Measurements from ENCODE around the gene ELOVL5. TPM values are rescaled to one million over a fixed set of nuclear protein-coding genes. Genes with fewer than 3 reads are reported as not detected.
A peak's percentile ranks its signal among the peaks of the same experiment; 100 is the strongest.

Gene ELOVL5
- 112 TPM for polyA plus RNA-seq (2013, experiment 1 of 2)
- polyA plus RNA-seq (2013, experiment 2 of 2) = 114 TPM

GRCh38 chr6:53348371-53349208 lies at the start of gene ELOVL5:
Gene ELOVL5 (minus strand): TSS chr6:53348950. CDS start chr6:53295699, 53,251 bp downstream.
- DNase-seq = peak; percentile 99
- H3K4me2 ChIP-seq (ENCODE audit: low read length, poor library complexity, severe bottlenecking) = peak within 1 kb of the TSS; percentile 75
- H3K36me3 ChIP-seq (ENCODE audit: control insufficient read depth in 1 of 2, insufficient read depth in 2 of 2, low read depth in 1 of 2, low read length in 2 of 2) = peaks cover 0 to 5% of the 10 kb centered on the region in 2 experiments
- peak within 1 kb of the TSS; percentile 91 for H2AFZ ChIP-seq (ENCODE audit: low read depth, low read length)
- H2BK15ac ChIP-seq (ENCODE audit: low read depth, poor library complexity, severe bottlenecking) = peak within 1 kb of the TSS; percentile 99
- H2BK5ac ChIP-seq (ENCODE audit: low read depth, low read length, poor library complexity, severe bottlenecking) = peak within 1 kb of the TSS; percentile 91
- peak within 1 kb of the TSS; percentile 86 for H3K27ac ChIP-seq (ENCODE audit: low read length, poor library complexity, severe bottlenecking)
- no peaks in the 10 kb centered on the region for H3K9me3 ChIP-seq (ENCODE audit: control insufficient read depth, low read length)
- peak within 1 kb of the TSS; percentile 81 for H4K91ac ChIP-seq (ENCODE audit: low read length)
- peak within 1 kb of the TSS; percentile 66 for H2BK120ac ChIP-seq (ENCODE audit: low read depth, low read length)
- H3K14ac ChIP-seq (ENCODE audit: low read length in 2 of 2) = peak within 1 kb of the TSS; percentile 76 to 99
- H3K4ac ChIP-seq (ENCODE audit: low read depth in 1 of 2, low read length in 2 of 2) = peak within 1 kb of the TSS; percentile 67 to 95
- H3K27me3 ChIP-seq (ENCODE audit: control insufficient read depth in 1 of 2, insufficient read depth in 1 of 2, low read length in 2 of 2) = no peaks in the 10 kb centered on the region
- peak within 1 kb of the TSS in 1 of 2 experiments; percentile 83 for H2BK12ac ChIP-seq (ENCODE audit: low read length in 2 of 2)
- H4K8ac ChIP-seq (ENCODE audit: low read length) = peak within 1 kb of the TSS; percentile 94
- peak within 1 kb of the TSS; percentile 94 to 97 for H3K18ac ChIP-seq (ENCODE audit: low read depth in 1 of 2, low read length in 2 of 2)
- H3K23ac ChIP-seq (ENCODE audit: low read length in 2 of 2) = peak within 1 kb of the TSS in 1 of 2 experiments; percentile 85
- peak within 1 kb of the TSS; percentile 78 to 97 for H3K4me3 ChIP-seq (ENCODE audit: insufficient read depth in 1 of 2, low read depth in 1 of 2, low read length in 2 of 2)
- peak within 1 kb of the TSS; percentile 1 for H2AK5ac ChIP-seq (ENCODE audit: low read length, severe bottlenecking)
- H3K79me1 ChIP-seq (replicated peaks; ENCODE audit: low read length, poor library complexity, severe bottlenecking) = peaks cover 3% of the 10 kb centered on the region
- H3K4me1 ChIP-seq (ENCODE audit: control insufficient read depth, insufficient read depth, low read depth, low read length) = peaks cover 3% of the 10 kb centered on the region
- peak within 1 kb of the TSS; percentile 90 for H3K9ac ChIP-seq (ENCODE audit: low read length)
- WGBS = under 1% methylated on average over 101 of the region's 101 CpGs

- H3K9me3 ChIP-seq (ENCODE audit: control insufficient read depth, low read length) = no peaks in the 10 kb centered on the region
These were observed 48.5 kb upstream of the ELOVL5 start for GRCh38 chr6:53397283-53397682.

GRCh38 chr6:53395986-53396385 lies 47.2 kb upstream of the ELOVL5 start:
- H3K18ac ChIP-seq (ENCODE audit: low read depth in 1 of 2, low read length in 2 of 2) = no peak overlapping the region
- no peak overlapping the region for H3K4me2 ChIP-seq (ENCODE audit: low read length, poor library complexity, severe bottlenecking)
- H2BK5ac ChIP-seq (ENCODE audit: low read depth, low read length, poor library complexity, severe bottlenecking) = no peak overlapping the region
- H3K4me3 ChIP-seq (ENCODE audit: insufficient read depth in 1 of 2, low read depth in 1 of 2, low read length in 2 of 2) = no peak overlapping the region
- H3K9ac ChIP-seq (ENCODE audit: low read length) = no peak overlapping the region
- no peak overlapping the region for H2BK120ac ChIP-seq (ENCODE audit: low read depth, low read length)
- no peak overlapping the region for H3K4ac ChIP-seq (ENCODE audit: low read depth in 1 of 2, low read length in 2 of 2)
- H3K36me3 ChIP-seq (ENCODE audit: control insufficient read depth in 1 of 2, insufficient read depth in 2 of 2, low read depth in 1 of 2, low read length in 2 of 2) = no peaks in the 10 kb centered on the region
- no peak overlapping the region for H4K91ac ChIP-seq (ENCODE audit: low read length)
- H3K23ac ChIP-seq (ENCODE audit: low read length in 2 of 2) = no peak overlapping the region
- H4K8ac ChIP-seq (ENCODE audit: low read length) = no peak overlapping the region
- H3K27ac ChIP-seq (ENCODE audit: low read length, poor library complexity, severe bottlenecking) = no peak overlapping the region
- no peak overlapping the region for H2AK5ac ChIP-seq (ENCODE audit: low read length, severe bottlenecking)
- no peak overlapping the region for H2BK12ac ChIP-seq (ENCODE audit: low read length in 2 of 2)
- no peaks in the 10 kb centered on the region for H3K4me1 ChIP-seq (ENCODE audit: control insufficient read depth, insufficient read depth, low read depth, low read length)
- H3K27me3 ChIP-seq (ENCODE audit: control insufficient read depth in 1 of 2, insufficient read depth in 1 of 2, low read length in 2 of 2) = no peaks in the 10 kb centered on the region
- no peak overlapping the region for H2BK15ac ChIP-seq (ENCODE audit: low read depth, poor library complexity, severe bottlenecking)
- peak overlapping the region in 1 of 2 experiments; percentile 57 for H3K14ac ChIP-seq (ENCODE audit: low read length in 2 of 2)
- no peaks in the 10 kb centered on the region for H3K79me1 ChIP-seq (replicated peaks; ENCODE audit: low read length, poor library complexity, severe bottlenecking)
- no peak for DNase-seq
- H3K9me3 ChIP-seq (ENCODE audit: control insufficient read depth, low read length) = no peaks in the 10 kb centered on the region
- no peak overlapping the region for H2AFZ ChIP-seq (ENCODE audit: low read depth, low read length)

More at GRCh38 chr6:53397283-53397682, 48.5 kb upstream of the ELOVL5 start:
- H2AK5ac ChIP-seq (ENCODE audit: low read length, severe bottlenecking) = no peak overlapping the region
- H3K4me1 ChIP-seq (ENCODE audit: control insufficient read depth, insufficient read depth, low read depth, low read length) = no peaks in the 10 kb centered on the region
- H2BK120ac ChIP-seq (ENCODE audit: low read depth, low read length) = no peak overlapping the region
- H3K23ac ChIP-seq (ENCODE audit: low read length in 2 of 2) = no peak overlapping the region
- no peaks in the 10 kb centered on the region for H3K36me3 ChIP-seq (ENCODE audit: control insufficient read depth in 1 of 2, insufficient read depth in 2 of 2, low read depth in 1 of 2, low read length in 2 of 2)
- no peak overlapping the region for H4K8ac ChIP-seq (ENCODE audit: low read length)
- no peak overlapping the region for H3K27ac ChIP-seq (ENCODE audit: low read length, poor library complexity, severe bottlenecking)
- H3K4me3 ChIP-seq (ENCODE audit: insufficient read depth in 1 of 2, low read depth in 1 of 2, low read length in 2 of 2) = no peak overlapping the region
- H3K14ac ChIP-seq (ENCODE audit: low read length in 2 of 2) = no peak overlapping the region
- H3K4me2 ChIP-seq (ENCODE audit: low read length, poor library complexity, severe bottlenecking) = no peak overlapping the region
- H3K18ac ChIP-seq (ENCODE audit: low read depth in 1 of 2, low read length in 2 of 2) = no peak overlapping the region
- no peak overlapping the region for H3K9ac ChIP-seq (ENCODE audit: low read length)
- no peaks in the 10 kb centered on the region for H3K27me3 ChIP-seq (ENCODE audit: control insufficient read depth in 1 of 2, insufficient read depth in 1 of 2, low read length in 2 of 2)
- no peak overlapping the region for H2BK5ac ChIP-seq (ENCODE audit: low read depth, low read length, poor library complexity, severe bottlenecking)
- WGBS = 52% methylated on average over 3 of the region's 3 CpGs
- H3K79me1 ChIP-seq (replicated peaks; ENCODE audit: low read length, poor library complexity, severe bottlenecking) = no peaks in the 10 kb centered on the region
- no peak overlapping the region for H4K91ac ChIP-seq (ENCODE audit: low read length)
- H2BK12ac ChIP-seq (ENCODE audit: low read length in 2 of 2) = no peak overlapping the region
- H2AFZ ChIP-seq (ENCODE audit: low read depth, low read length) = no peak overlapping the region
- no peak overlapping the region for H3K4ac ChIP-seq (ENCODE audit: low read depth in 1 of 2, low read length in 2 of 2)
- no peak for DNase-seq
- H2BK15ac ChIP-seq (ENCODE audit: low read depth, poor library complexity, severe bottlenecking) = no peak overlapping the region

- Histone ChIP-seq H2BK120ac (ENCODE audit: low read depth, low read length) (no peak overlapping the region), H2BK12ac (ENCODE audit: low read length in 2 of 2) (no peak overlapping the region), H3K9me3 (ENCODE audit: control insufficient read depth, low read length) (no peaks in the 10 kb centered on the region), H3K4ac (ENCODE audit: low read depth in 1 of 2, low read length in 2 of 2) (no peak overlapping the region), H3K23ac (ENCODE audit: low read length in 2 of 2) (no peak overlapping the region), H2BK15ac (ENCODE audit: low read depth, poor library complexity, severe bottlenecking) (no peak overlapping the region), H3K9ac (ENCODE audit: low read length) (no peak overlapping the region), H3K4me3 (ENCODE audit: insufficient read depth in 1 of 2, low read depth in 1 of 2, low read length in 2 of 2) (no peak overlapping the region), H2BK5ac (ENCODE audit: low read depth, low read length, poor library complexity, severe bottlenecking) (no peak overlapping the region), H4K91ac (ENCODE audit: low read length) (no peak overlapping the region), H3K27me3 (ENCODE audit: control insufficient read depth in 1 of 2, insufficient read depth in 1 of 2, low read length in 2 of 2) (no peaks in the 10 kb centered on the region), H3K36me3 (ENCODE audit: control insufficient read depth in 1 of 2, insufficient read depth in 2 of 2, low read depth in 1 of 2, low read length in 2 of 2) (no peaks in the 10 kb centered on the region), H3K18ac (ENCODE audit: low read depth in 1 of 2, low read length in 2 of 2) (no peak overlapping the region), H3K4me1 (ENCODE audit: control insufficient read depth, insufficient read depth, low read depth, low read length) (no peaks in the 10 kb centered on the region), H3K14ac (ENCODE audit: low read length in 2 of 2) (no peak overlapping the region), H3K4me2 (ENCODE audit: low read length, poor library complexity, severe bottlenecking) (no peak overlapping the region), H4K8ac (ENCODE audit: low read length) (no peak overlapping the region), H3K79me1 (replicated peaks; ENCODE audit: low read length, poor library complexity, severe bottlenecking) (no peaks in the 10 kb centered on the region), H2AK5ac (ENCODE audit: low read length, severe bottlenecking) (no peak overlapping the region), H3K27ac (ENCODE audit: low read length, poor library complexity, severe bottlenecking) (no peak overlapping the region), H2AFZ (ENCODE audit: low read depth, low read length) (no peak overlapping the region)
- WGBS = 92% methylated on average over 2 of the region's 3 CpGs
- DNase-seq = no peak
These were observed 46.0 kb upstream of the ELOVL5 start for GRCh38 chr6:53394704-53395103.
